Gastrocnemius medialis (tissue), 4 donors: ENCODE results near the gene DOCK6.

Source experiments
- POLR2A ChIP-seq, 2 donors: fragments of 450-650 bp; IDR thresholded peaks; one replicate each; pipeline ENCODE4 v1.6.1; 2017; ENCODE audit warnings: antibody characterized with exemption in 2 of 2, mild to moderate bottlenecking in 2 of 2, moderate library complexity in 2 of 2
- TF ChIP-seq, protein P1 (sequence below), 5 experiments: fragments of 450-650 bp in 3 of 5; fragments of 200-600 bp in 2 of 5; sonication (generic) in 2 of 5; IDR thresholded peaks in 4 of 5; conservative IDR thresholded peaks in 1 of 5; 1 replicate in 4 of 5; 2 replicates in 1 of 5; pipeline ENCODE4 v1.5.1; 2016 to 2019; ENCODE audit warnings: antibody characterized with exemption in 5 of 5, mild to moderate bottlenecking in 3 of 5, moderate library complexity in 3 of 5

DNA sequence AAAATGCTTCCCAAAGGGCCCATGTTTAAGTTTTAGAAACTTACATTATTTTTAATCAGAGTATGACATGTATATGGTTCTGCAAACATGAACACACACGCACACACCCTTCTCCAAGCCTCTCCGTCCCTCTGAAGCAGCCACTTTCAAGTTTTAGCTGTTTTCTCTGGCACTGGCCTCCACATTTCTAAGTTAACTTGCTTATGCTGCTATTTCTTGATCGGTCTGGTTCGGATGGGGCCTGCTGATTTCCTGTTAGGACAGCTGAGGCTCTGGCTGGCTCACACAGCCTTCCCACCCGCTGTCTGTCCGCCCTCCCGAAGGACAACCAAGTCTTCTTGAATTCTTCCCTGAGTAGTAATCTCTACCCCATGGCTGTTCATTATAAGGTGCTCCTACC is 111.1 kb downstream of the DOCK6 start:
- TF ChIP-seq, protein P1, sequence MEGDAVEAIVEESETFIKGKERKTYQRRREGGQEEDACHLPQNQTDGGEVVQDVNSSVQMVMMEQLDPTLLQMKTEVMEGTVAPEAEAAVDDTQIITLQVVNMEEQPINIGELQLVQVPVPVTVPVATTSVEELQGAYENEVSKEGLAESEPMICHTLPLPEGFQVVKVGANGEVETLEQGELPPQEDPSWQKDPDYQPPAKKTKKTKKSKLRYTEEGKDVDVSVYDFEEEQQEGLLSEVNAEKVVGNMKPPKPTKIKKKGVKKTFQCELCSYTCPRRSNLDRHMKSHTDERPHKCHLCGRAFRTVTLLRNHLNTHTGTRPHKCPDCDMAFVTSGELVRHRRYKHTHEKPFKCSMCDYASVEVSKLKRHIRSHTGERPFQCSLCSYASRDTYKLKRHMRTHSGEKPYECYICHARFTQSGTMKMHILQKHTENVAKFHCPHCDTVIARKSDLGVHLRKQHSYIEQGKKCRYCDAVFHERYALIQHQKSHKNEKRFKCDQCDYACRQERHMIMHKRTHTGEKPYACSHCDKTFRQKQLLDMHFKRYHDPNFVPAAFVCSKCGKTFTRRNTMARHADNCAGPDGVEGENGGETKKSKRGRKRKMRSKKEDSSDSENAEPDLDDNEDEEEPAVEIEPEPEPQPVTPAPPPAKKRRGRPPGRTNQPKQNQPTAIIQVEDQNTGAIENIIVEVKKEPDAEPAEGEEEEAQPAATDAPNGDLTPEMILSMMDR (IDR thresholded peaks at IDR 0.05 in 4 of 5, conservative IDR thresholded peaks at IDR 0.05 in 1 of 5): no peak
- TF ChIP-seq POLR2A (IDR thresholded peaks at IDR 0.05): no peak
